AML-193 (cell line): ENCODE results near the gene TDRD3.

ENCODE experiments used
- DNase-seq, 2 experiments: peaks; one replicate each; lab custom pipeline; 2025; lab: John Stamatoyannopoulos, UW

The TDRD3 gene

GRCh38 chr13:60575142-60575541 lies 178.1 kb downstream of the TDRD3 start:
- DNase-seq, result no peak

- DNase-seq, result no peak
Measured at GRCh38 chr13:60577761-60578160, 180.7 kb downstream of the TDRD3 start.

- DNase-seq, result no peak
Measured at GRCh38 chr13:60583196-60583888, 186.3 kb downstream of the TDRD3 start.

- DNase-seq, result no peak
Measured at GRCh38 chr13:60583911-60584753, 187.1 kb downstream of the TDRD3 start.

GRCh38 chr13:60584976-60585375 lies 188.0 kb downstream of the TDRD3 start:
- no peak for DNase-seq

GRCh38 chr13:60590800-60591747 lies 194.1 kb downstream of the TDRD3 start:
- no peak for DNase-seq

- DNase-seq, result no peak
Measured at GRCh38 chr13:60603049-60603448, 206.0 kb downstream of the TDRD3 start.

- no peak for DNase-seq
Measured at GRCh38 chr13:60604058-60604457, 207.0 kb downstream of the TDRD3 start.

- DNase-seq, result no peak
Measured at GRCh38 chr13:60608954-60609353, 211.9 kb downstream of the TDRD3 start.

- DNase-seq, result no peak
Measured at GRCh38 chr13:60611523-60611922, 214.5 kb downstream of the TDRD3 start.

- no peak for DNase-seq
Measured at GRCh38 chr13:60612593-60612992, 215.6 kb downstream of the TDRD3 start.

- DNase-seq, result no peak
Measured at GRCh38 chr13:60613080-60613479, 216.1 kb downstream of the TDRD3 start.

- DNase-seq, result no peak
Measured at GRCh38 chr13:60617991-60618733, 221.1 kb downstream of the TDRD3 start.

GRCh38 chr13:60619461-60619860 lies 222.4 kb downstream of the TDRD3 start:
- DNase-seq, result no peak

- no peak for DNase-seq
Measured at GRCh38 chr13:60620611-60621395, 223.8 kb downstream of the TDRD3 start.

- no peak for DNase-seq
Measured at GRCh38 chr13:60623151-60623550, 226.1 kb downstream of the TDRD3 start.
